Thoracic aorta (tissue), 2 donors: ENCODE measurements around the gene BRF1. TPM values are rescaled to one million over a fixed set of nuclear protein-coding genes. Genes with fewer than 3 reads are reported as not detected.

Experiments
- ATAC-seq: fragments of 150-250 bp; one replicate; pipeline ENCODE4 v1.8.0; 2017; ENCODE audit warnings: low read depth; ENCODE audit not compliant: insufficient number of reproducible peaks, low FRiP score
- DNase-seq: peaks from one replicate; pipeline ENCODE4 v3.0.0-alpha.2; 2020; ENCODE audit warnings: low spot score
- H3K27ac ChIP-seq, 2 donors: fragments of 200-600 bp; sonication (generic); 1 replicate in 1 of 2; 2 replicates in 1 of 2; pipeline ENCODE4 v1.5.1; 2016; ENCODE audit warnings: mild to moderate bottlenecking in 2 of 2, moderate library complexity in 2 of 2
- H3K27me3 ChIP-seq: fragments of 200-600 bp; sonication (generic); replicated peaks from 2 replicates; pipeline ENCODE4 v1.6.0; 2016; ENCODE audit warnings: mild to moderate bottlenecking; ENCODE audit not compliant: insufficient read depth
- H3K36me3 ChIP-seq: fragments of 200-600 bp; sonication (generic); one replicate; pipeline ENCODE4 v1.5.1; 2016
- H3K4me1 ChIP-seq, 2 donors: fragments of 200-600 bp; sonication (generic); 1 replicate in 1 of 2; 2 replicates in 1 of 2; pipeline versions ENCODE4 v1.5.1 to v1.6.0; 2016; ENCODE audit warnings: low read depth in 2 of 2, mild to moderate bottlenecking in 1 of 2; ENCODE audit not compliant: control insufficient read depth in 1 of 2
- H3K4me3 ChIP-seq: fragments of 200-600 bp; sonication (generic); 2 replicates; pipeline ENCODE4 v1.5.1; 2016; ENCODE audit warnings: mild to moderate bottlenecking
- H3K9me3 ChIP-seq: fragments of 200-600 bp; sonication (generic); 2 replicates; pipeline ENCODE4 v1.5.1; 2016
- CTCF ChIP-seq: fragments of 200-600 bp; sonication (generic); IDR thresholded peaks from one replicate; pipeline ENCODE4 v1.5.1; 2019; ENCODE audit warnings: antibody characterized with exemption
- total RNA-seq, 2 donors: library from RNA; depleted of rRNA; stranded (reverse); fragments of >200 nt; gene quantifications; one replicate each; pipeline versions ENCODE4 v1.1.0 to v1.2.3, GENCODE V29; 2016

The BRF1 gene
- total RNA-seq, 2 donors from 2014 or later: 49.4 to 80.5 TPM

GRCh38 chr14:105206873-105207272 lies 93.9 kb downstream of the BRF1 start:
- Histone ChIP-seq H3K4me1 (peaks cover 13 to 27% of the 10 kb centered on the region in 2 donors), H3K9me3 (no peaks in the 10 kb centered on the region), H3K36me3 (peaks cover 10% of the 10 kb centered on the region), H3K27me3 (no peaks in the 10 kb centered on the region), H3K4me3 (no peak overlapping the region), H3K27ac (no peak overlapping the region)
- no peak for TF ChIP-seq CTCF
- DNase-seq (no peak), ATAC-seq (no peak)

- ATAC-seq (no peak), DNase-seq (no peak)
- H3K36me3 ChIP-seq: peaks cover 10% of the 10 kb centered on the region
- no peaks in the 10 kb centered on the region for H3K9me3 ChIP-seq
- no peak for TF ChIP-seq CTCF
- no peaks in the 10 kb centered on the region for H3K27me3 ChIP-seq
- H3K4me1 ChIP-seq: peaks cover 13 to 32% of the 10 kb centered on the region in 2 donors
- H3K27ac ChIP-seq: no peak overlapping the region
- H3K4me3 ChIP-seq: no peak overlapping the region
Observed at GRCh38 chr14:105205673-105206208, 95.1 kb downstream of the BRF1 start.

- Histone ChIP-seq H3K27ac (no peak overlapping the region), H3K4me3 (no peak overlapping the region), H3K9me3 (no peaks in the 10 kb centered on the region), H3K27me3 (no peaks in the 10 kb centered on the region), H3K36me3 (peaks cover 7% of the 10 kb centered on the region), H3K4me1 (peaks cover 13 to 32% of the 10 kb centered on the region in 2 donors)
- TF ChIP-seq CTCF: no peak
- ATAC-seq (no peak), DNase-seq (no peak)
Observed at GRCh38 chr14:105204931-105205672, 95.7 kb downstream of the BRF1 start.

- peaks cover 13 to 32% of the 10 kb centered on the region in 2 donors for H3K4me1 ChIP-seq
- no peaks in the 10 kb centered on the region for H3K27me3 ChIP-seq
Observed at GRCh38 chr14:105204206-105204930, 96.4 kb downstream of the BRF1 start.

More at GRCh38 chr14:105204206-105204930, 96.4 kb downstream of the BRF1 start:
- no peak overlapping the region for H3K4me3 ChIP-seq
- no peak for DNase-seq
- no peak overlapping the region for H3K27ac ChIP-seq
- no peak for TF ChIP-seq CTCF
- no peaks in the 10 kb centered on the region for H3K36me3 ChIP-seq
- no peak for ATAC-seq
- no peaks in the 10 kb centered on the region for H3K9me3 ChIP-seq
